Measurements from ENCODE around the gene ACAP2.

DNA sequence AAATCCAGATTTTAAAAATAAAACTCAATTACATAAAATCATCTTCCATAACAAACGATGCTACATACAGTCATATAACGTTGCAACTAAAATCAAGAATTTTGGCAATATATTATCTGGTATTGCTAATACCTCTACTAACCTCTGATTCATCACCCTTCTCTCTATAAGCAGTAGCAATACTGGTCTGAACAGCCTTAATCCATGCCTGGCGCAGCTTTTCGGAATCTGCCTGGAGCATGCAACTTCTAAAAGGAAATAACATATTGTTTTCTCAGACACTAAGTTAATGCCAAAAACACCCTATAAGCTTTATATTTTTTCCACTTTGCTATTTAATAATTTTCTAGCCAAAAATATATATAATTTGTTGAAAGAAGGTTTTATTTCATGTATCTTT lies 136.5 kb downstream of the ACAP2 start:
- TF ChIP-seq, protein P1, sequence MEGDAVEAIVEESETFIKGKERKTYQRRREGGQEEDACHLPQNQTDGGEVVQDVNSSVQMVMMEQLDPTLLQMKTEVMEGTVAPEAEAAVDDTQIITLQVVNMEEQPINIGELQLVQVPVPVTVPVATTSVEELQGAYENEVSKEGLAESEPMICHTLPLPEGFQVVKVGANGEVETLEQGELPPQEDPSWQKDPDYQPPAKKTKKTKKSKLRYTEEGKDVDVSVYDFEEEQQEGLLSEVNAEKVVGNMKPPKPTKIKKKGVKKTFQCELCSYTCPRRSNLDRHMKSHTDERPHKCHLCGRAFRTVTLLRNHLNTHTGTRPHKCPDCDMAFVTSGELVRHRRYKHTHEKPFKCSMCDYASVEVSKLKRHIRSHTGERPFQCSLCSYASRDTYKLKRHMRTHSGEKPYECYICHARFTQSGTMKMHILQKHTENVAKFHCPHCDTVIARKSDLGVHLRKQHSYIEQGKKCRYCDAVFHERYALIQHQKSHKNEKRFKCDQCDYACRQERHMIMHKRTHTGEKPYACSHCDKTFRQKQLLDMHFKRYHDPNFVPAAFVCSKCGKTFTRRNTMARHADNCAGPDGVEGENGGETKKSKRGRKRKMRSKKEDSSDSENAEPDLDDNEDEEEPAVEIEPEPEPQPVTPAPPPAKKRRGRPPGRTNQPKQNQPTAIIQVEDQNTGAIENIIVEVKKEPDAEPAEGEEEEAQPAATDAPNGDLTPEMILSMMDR (conservative IDR thresholded peaks at IDR 0.05): no peak
- no peak for TF ChIP-seq ZFX (IDR thresholded peaks at IDR 0.05)
